GM12872 (cell line): ENCODE measurements around the gene TSC22D3.

Experiments used
- TF ChIP-seq, protein P1 (sequence below): IDR thresholded peaks from 3 replicates; pipeline ENCODE4 v1.5.1; 2011; ENCODE audit warnings: low read depth, mild to moderate bottlenecking, low read length, moderate library complexity; ENCODE audit not compliant: insufficient read depth

Gene TSC22D3

GRCh38 chrX:107683931-107684330 is 91.7 kb downstream of the TSC22D3 start:
- TF ChIP-seq, protein P1, sequence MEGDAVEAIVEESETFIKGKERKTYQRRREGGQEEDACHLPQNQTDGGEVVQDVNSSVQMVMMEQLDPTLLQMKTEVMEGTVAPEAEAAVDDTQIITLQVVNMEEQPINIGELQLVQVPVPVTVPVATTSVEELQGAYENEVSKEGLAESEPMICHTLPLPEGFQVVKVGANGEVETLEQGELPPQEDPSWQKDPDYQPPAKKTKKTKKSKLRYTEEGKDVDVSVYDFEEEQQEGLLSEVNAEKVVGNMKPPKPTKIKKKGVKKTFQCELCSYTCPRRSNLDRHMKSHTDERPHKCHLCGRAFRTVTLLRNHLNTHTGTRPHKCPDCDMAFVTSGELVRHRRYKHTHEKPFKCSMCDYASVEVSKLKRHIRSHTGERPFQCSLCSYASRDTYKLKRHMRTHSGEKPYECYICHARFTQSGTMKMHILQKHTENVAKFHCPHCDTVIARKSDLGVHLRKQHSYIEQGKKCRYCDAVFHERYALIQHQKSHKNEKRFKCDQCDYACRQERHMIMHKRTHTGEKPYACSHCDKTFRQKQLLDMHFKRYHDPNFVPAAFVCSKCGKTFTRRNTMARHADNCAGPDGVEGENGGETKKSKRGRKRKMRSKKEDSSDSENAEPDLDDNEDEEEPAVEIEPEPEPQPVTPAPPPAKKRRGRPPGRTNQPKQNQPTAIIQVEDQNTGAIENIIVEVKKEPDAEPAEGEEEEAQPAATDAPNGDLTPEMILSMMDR, result no peak

DNA sequence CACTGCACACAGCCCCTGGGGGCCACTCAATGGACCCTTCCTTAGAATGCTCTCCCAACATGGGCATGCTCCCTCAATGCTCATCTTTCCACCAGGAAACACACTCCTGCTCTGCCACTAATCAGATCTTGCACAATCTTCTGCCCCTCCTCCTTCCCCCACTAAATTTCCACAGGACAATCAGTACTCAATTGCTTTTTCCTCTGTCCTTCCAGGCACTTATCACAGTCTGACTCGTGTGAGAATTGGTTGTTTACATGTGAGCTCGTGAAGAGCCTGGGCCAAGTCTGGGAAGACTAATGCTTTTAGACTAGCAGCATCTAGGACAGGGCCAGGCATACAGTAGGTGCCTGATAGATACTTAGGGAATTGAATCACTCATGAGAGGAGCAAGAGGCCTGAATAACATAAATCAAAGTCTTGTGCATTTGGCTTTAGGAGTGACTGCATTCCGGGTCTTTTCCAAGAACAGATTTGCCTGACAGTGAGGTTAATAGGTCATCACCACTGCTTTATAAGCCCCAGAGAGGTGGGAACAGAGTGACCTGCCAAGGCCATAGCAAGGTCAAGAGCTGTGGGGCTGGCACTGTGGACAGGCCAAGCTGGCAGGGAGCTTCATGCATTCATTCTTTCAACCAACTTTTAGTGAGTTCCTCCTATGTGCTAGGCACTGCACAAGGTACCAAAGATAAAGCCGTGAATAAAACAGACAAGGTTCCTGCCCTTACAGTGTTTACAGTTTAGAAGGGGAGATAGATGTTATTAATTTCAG is 92.3 kb downstream of the TSC22D3 start:
- TF ChIP-seq, protein P1, result no peak

DNA sequence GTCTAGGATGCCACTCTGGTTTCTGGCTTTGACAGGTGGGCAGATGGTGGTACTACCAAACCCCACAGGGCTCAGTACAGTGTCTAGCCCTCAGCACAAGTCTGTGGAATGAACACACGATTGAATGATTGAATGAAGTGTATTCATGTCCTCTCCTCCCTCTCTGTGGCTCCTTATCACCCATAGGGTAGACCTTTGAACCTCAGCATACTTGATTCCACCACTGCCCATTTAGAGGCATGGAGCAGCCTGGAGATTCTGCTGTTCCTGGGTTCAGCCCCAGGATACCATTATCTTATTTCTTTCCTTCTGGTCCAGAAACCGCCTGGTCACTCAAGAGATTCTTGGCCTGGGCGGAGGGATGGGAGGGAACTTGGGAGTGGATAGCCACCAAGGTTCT is 93.3 kb downstream of the TSC22D3 start:
- TF ChIP-seq, protein P1, result no peak

GRCh38 chrX:107678957-107679740 is 96.4 kb downstream of the TSC22D3 start:
- TF ChIP-seq, protein P1, result no peak

- TF ChIP-seq, protein P1, result no peak
These were observed 97.7 kb downstream of the TSC22D3 start for GRCh38 chrX:107677909-107678308.

DNA sequence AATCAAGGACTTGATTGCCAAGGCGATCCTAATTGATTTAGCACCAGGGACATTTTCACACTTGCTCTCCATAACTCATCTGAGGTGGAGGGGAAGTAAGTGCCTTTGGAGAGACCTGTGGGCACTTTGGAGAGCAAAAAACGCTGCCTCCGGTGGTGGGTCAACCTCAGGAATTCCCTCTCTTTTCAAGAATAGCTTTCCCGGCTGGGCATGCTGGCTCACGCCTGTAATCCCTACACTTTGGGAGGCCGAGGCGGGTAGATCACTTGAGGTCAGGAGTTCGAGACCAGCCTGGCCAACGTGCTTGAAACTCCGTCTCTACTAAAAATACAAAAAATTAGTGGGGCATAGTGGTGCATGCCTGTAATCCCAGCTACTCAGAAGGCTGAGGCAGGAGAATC is 98.1 kb downstream of the TSC22D3 start:
- TF ChIP-seq, protein P1, result no peak

DNA sequence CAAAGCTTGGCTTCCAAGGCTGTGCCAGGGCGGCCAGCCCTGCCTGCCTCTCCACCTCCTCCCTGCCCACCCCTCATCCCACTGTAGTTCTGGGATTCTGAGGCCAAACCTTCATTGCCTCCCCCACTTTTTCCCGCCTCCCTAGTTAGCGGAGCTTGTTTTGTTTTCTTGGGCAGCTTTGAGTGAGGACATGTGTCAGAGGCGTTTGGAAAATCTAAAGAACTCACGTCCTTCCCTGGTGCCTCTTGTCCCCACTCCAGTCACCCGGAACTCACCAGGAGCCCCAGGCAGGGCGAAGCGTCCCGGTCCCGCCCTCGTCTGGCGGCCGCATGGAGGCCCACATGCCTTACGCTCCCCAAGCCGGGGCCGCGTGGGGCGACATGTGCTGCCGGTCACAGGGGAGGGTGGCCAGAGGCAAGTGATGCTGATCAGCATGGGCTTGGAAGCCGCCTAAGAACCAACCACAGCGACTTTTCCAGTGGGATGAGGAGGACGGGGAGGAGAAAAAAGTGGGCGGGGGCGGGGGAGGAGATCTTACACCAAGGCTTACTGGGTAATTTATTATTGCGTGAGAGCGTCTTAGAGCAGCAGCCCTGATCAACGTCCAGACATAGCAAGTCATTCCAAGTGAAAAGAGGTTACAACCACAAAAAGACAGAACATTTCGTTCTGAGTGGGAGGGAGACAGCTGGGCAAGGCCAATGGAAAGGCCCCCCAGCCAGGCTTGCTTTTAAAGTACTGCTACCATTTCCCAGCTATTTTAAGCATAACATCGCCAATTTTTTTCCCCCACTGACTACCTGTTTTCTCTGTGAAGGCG is 98.8 kb downstream of the TSC22D3 start:
- TF ChIP-seq, protein P1, result no peak
